ENCODE results near the gene OR8K3.

Gene OR8K3

DNA sequence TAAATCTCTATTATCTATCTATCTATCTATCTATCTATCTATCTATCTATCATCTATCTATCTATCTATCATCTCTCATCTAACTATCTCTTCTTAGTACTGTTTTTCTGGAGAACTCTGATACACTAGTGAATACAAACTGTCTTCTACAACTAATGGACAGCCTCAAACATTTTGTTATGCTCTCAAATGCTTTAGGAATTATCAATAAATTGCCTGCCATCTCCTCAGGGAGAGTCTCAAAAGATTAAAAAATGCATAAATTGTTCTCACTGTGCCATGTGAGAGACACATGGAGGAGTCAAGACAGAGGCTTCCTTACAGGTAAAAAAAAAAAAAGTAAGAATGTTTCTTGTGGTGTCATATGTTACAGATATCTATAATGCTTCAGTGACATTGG lies at the start of gene OR8K3:
OR8K3 (plus strand) TSS at position 301 of the 400 bp plus-strand sequence. CDS start 3,163 bp downstream, outside the sequence.
- no peak for DNase-seq

- DNase-seq: no peak
Observed at GRCh38 chr11:56271092-56271491, 43.9 kb upstream of the OR8K3 start.

DNA sequence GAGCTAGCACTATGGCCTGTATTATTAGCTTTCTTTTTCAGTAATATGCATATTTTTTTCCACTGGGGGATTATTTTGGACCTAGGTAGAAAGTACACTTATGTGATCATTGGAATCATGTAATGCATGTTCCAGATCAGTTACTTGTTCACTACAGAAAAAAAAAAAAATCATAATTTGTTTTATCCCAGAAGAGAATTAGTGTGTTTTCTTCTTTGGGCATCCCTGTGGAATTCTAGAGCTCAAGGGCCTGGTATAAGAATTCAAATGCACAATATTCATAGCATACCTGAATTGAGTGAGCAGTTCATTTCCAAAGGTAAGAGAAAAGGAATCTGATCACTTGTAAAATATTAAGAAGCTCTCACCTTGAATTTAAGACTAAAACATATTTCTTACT lies 41.1 kb upstream of the OR8K3 start, which contains the start of gene OR5T1:
OR5T1 (plus strand) TSS at position 301 of the 400 bp plus-strand sequence. CDS start 1,485 bp downstream, outside the sequence.
- DNase-seq: no peak

DNA sequence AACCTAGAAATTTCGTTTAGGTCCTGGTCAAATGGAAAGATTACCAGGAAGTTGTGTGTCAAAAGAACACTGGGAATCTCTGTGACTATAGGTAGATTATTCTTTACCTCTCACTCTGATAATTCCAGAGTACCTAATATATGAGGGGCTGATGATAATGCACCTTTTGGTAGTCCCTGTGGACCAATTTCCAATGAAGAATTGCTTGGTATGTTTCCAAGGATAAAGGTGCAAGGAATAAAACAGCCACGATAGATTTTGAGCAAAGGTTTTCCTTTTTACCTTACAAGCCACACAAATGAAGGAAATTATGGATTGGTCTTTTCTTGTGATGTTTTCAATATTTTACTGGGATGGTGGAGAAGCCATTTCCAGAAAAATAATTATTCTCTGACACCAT lies 22.8 kb upstream of the OR8K3 start, which contains the start of gene OR8H1:
OR8H1 (minus strand) TSS at position 101 of the 400 bp plus-strand sequence. CDS start 1,192 bp downstream, outside the sequence.
- DNase-seq: no peak

DNA sequence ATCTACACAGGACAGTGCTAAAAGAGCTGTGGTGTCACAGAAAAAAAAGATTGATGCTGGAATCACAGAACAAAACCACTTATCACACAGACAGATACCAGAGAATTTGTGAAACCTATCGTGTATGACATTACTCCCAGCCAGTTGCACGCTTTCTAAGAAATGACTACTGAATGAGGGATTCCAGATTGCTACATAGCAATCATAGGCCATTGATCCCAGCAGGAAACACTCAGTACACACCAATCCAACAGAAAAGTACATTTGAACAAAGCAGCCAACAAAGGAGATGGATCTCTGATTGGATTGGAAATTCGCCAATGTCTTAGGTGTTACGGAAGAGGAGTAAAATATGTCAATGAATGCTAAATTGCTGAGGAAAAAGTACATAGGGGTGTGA lies 18.0 kb upstream of the OR8K3 start:
- no peak for DNase-seq

DNA sequence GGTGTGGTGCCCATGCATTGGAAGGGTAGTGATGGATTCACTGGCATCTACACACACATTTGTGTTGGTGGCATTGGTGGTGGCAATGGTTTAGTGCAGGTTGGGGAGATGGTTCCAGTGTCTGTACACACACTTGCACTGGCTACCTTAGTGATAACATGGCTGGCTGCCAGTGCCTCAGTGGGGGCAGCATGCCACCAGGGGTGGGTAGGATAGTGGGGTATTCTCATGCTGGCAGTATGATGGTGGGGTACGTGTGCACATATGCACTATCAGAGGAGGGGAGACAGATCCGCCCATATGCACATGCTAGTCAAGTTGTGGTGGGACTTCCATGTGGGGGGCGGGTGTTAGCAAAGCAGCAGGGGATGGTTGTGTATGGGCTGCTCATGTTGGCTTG lies 7.1 kb upstream of the OR8K3 start:
- DNase-seq: no peak

- no peak for DNase-seq
Observed at GRCh38 chr11:56331861-56332491, 17.0 kb downstream of the OR8K3 start.

- no peak for DNase-seq
Observed at GRCh38 chr11:56333156-56333555, 18.2 kb downstream of the OR8K3 start.

DNA sequence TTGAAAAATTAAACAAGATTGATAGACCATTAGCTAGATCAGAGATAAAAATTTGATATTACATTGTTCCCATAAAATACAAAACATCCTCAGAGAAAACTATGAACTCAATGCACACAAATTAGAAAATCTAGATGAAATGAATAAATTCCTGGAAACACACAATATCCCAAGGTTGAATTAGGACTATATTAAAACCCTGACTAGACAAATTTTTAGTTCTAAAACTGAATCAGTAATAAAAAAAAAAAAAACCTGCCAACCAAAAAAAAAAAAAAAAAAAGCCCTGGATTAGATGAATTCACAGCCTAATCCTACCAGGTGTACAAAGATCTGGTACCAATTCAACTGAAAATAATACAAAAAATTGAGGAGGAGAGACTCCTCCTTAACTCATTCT lies 25.3 kb downstream of the OR8K3 start:
- no peak for DNase-seq

GRCh38 chr11:56345739-56346138 lies 30.8 kb downstream of the OR8K3 start, which contains the start of gene OR8K1:
OR8K1 (plus strand) TSS chr11:56346039; CDS start chr11:56346039, 0 bp downstream.
- no peak for DNase-seq

DNA sequence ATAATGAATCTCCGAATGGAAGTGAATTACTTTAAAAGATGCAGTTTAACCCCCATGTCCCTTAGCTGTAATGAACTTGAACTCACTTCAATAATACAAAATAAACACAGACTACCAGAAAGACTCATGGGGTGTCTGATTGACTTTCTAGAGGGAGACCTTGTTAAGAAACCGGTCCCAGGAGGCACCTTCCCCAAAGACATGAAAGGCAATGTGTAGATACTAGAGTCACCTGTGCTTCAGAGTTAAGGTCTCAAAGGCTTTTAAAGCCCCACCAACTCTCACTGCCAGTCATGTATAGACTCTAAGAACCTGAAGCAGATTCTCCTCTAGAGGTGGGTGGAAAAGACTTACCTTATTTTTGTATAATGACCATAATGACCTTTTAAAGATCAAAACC lies 39.0 kb downstream of the OR8K3 start, which contains the start of gene OR8J1:
OR8J1 (plus strand) TSS at position 301 of the 400 bp plus-strand sequence. CDS start 5,956 bp downstream, outside the sequence.
- DNase-seq: no peak
